GM18951 (cell line): ENCODE results near the gene SLC1A6.
"Not testable (repeated sequence)": the region's sequence is repeated elsewhere in the genome, so short reads cannot be mapped to it uniquely, and the experiment has no call there.

Experiments used
- POLR2A ChIP-seq: IDR thresholded peaks from 4 replicates; pipeline ENCODE4 v1.6.1; 2011; ENCODE audit warnings: mild to moderate bottlenecking; ENCODE audit not compliant: insufficient read length, insufficient read depth; ENCODE audit errors: extremely low read depth
- in situ Hi-C: fragments of 300-500 bp; cut with MboI; formaldehyde crosslinking; loops from one replicate; pipeline ENCODE4 v1.12.0; 2022; ENCODE audit warnings: low sequenced_read_pairs, mixed read lengths, inconsistent platforms; ENCODE audit not compliant: unreplicated experiment

The SLC1A6 gene

GRCh38 chr19:14979476-14980255 lies at the start of gene SLC1A6:
Gene SLC1A6 (minus strand): TSS chr19:14979864. CDS start chr19:14972910, 6,954 bp downstream.
- in situ Hi-C loops: no loop called here
- TF ChIP-seq POLR2A: no peak

GRCh38 chr19:15028490-15028889 lies 48.8 kb upstream of the SLC1A6 start:
- no peak for TF ChIP-seq POLR2A
- in situ Hi-C loops: no loop called here

- in situ Hi-C loops: no loop called here
- no peak for TF ChIP-seq POLR2A
Observed at GRCh38 chr19:15025217-15025616, 45.6 kb upstream of the SLC1A6 start.

- in situ Hi-C loops: no loop called here
- TF ChIP-seq POLR2A: no peak
Observed at GRCh38 chr19:15022752-15023151, 43.1 kb upstream of the SLC1A6 start.

GRCh38 chr19:15021286-15022007 lies 41.8 kb upstream of the SLC1A6 start:
- in situ Hi-C loops: no loop called here
- no peak for TF ChIP-seq POLR2A

GRCh38 chr19:15018836-15019235 lies 39.2 kb upstream of the SLC1A6 start:
- in situ Hi-C loops: not testable (repeated sequence)

GRCh38 chr19:15015946-15016542 lies 36.4 kb upstream of the SLC1A6 start:
- TF ChIP-seq POLR2A: no peak
- in situ Hi-C loops: no loop called here

GRCh38 chr19:15014579-15014978 lies 34.9 kb upstream of the SLC1A6 start:
- in situ Hi-C loops: no loop called here
- TF ChIP-seq POLR2A: no peak

- in situ Hi-C loops: no loop called here
- no peak for TF ChIP-seq POLR2A
Observed at GRCh38 chr19:15010501-15011300, 31.0 kb upstream of the SLC1A6 start.

- TF ChIP-seq POLR2A: no peak
- in situ Hi-C loops: no loop called here
Observed at GRCh38 chr19:15008308-15008707, 28.6 kb upstream of the SLC1A6 start.

- in situ Hi-C loops: no loop called here
- TF ChIP-seq POLR2A: no peak
Observed at GRCh38 chr19:14997981-14998380, 18.3 kb upstream of the SLC1A6 start.

- in situ Hi-C loops: no loop called here
- TF ChIP-seq POLR2A: no peak
Observed at GRCh38 chr19:14992780-14993179, 13.1 kb upstream of the SLC1A6 start.

- TF ChIP-seq POLR2A: no peak
- in situ Hi-C loops: no loop called here
Observed at GRCh38 chr19:14985133-14985532, 5.5 kb upstream of the SLC1A6 start.
